NCI-H2029 treated with DMSO at 0.1 percent for 48 hours (cell line): ENCODE measurements around the gene NFIC.
A peak's percentile ranks its signal among the peaks of the same experiment; 100 is the strongest.
"Not testable (repeated sequence)": the region's sequence is repeated elsewhere in the genome, so short reads cannot be mapped to it uniquely, and the experiment has no call there.

Source experiments
- DNase-seq: peaks from one replicate; lab custom pipeline; 2025; lab: John Stamatoyannopoulos, UW

NFIC gene

DNA sequence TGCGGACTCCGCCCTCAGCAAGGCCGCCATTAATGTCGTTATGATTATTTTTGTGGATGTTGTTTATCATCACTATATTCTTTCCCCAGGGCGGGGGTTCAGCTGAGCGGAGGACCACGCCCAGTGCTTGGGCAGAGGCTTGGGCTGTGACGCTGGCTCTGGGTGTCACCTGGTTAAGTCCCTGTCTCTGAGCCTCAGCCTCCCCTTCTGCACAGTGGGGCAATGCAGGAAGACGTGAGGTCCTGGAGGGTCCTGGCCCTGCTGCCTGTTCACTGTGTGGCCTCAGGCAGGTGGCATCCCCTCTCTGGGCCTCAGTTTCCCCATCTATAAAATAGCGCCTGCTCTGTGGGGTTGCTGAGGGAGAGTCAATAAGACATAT, 32.5 kb downstream of the NFIC start:
- DNase-seq = no peak

DNA sequence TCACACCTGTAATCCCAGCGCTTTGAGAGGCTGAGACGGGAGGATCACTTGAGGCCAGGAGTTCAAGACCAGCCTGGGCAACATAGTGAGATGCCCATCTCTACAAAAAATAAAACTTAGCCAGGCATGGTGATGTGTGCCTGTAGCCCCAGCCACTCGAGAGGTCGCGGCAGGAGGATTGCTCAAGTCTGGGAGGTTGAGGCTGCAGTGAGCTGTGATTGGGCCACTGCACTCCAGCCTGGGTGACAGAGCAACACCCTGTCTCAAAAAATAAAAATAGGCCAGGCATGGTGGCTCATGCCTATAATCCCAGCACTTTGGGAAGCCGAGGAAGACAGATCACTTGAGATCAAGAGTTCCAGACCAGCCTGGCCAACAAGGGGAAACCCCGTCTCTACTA, 32.9 kb downstream of the NFIC start:
- DNase-seq = not testable (repeated sequence)

- no peak for DNase-seq
Measured at GRCh38 chr19:3401004-3401768, 34.8 kb downstream of the NFIC start.

DNA sequence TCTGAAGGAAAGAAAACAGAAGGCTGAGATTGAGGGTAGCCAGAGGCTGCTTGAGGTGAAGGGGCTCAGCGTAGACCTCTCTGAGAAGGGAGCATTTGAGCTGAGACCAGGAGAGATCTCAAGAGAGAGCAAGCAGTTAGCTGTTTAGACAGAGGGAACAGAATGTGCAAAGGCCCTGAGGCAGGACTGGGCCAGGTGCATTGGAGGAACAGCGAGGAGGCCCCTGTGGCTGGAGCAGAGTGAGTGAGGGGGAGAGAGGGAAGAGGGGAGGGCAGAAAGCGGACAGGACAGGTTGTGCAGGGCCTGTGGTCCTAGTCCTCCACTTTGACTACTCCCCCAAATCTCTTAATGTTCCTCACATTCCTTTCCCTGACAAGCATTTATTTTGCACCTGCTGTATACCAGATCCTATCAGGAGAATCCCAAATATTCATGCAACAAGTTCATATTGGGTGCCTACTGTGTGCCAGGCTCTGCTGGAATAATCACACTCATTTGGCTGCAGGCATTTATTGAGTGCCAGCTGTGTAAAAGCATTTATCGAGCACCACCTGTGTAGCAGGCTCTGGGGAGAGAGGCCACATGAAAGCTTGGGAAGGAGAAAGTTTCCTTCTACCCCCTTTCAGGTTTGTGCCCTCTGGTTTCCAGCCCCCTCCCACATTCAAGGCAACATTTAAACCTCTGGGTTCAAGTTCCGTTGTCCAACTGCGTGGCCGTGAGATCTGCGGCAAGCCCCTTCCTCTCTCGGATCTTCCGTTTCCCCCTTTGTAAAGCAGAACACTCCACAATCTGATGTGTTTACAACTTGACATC, 36.5 kb downstream of the NFIC start:
- no peak for DNase-seq

DNA sequence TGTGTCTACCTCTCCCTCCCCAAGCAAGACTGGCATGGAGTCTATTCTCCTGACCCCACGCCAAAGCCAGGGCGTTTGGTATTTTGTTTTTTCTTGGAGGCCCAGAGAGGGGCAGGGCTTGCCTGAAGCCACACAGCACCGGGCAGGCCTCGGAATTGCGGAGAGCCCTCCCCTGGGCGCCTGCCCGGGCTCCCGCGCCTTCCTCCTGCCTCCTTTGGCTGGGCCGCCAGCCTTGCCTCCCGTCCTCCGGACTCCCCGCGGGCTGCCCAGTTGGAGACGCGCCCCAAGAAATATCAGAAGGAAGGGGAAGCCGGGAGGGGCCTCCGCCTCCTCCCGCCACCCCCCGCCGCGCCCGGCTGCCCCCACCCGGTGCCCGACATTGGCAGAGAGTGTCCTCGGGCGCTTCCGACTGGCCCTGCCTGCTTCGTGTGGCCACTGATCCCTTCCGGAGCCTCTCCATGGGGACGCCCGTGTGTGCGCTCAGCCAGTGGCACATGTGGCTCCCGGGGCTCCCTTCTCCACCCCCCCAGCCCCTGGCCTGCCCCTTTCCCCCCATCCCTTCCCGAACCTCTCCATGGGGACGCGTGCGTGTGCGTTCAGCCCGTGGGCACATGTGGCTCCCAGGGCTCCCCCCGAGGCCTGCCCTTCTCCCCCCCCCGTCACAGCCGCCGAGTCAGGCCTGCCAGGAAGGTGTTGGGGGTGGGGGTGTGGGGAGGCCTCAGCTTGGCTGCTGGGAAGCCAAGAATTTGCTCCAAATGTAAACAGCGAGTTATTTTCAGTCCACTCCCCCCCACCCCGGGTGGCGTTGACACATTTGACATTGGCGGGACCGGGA, 37.3 kb downstream of the NFIC start:
- no peak for DNase-seq

DNA sequence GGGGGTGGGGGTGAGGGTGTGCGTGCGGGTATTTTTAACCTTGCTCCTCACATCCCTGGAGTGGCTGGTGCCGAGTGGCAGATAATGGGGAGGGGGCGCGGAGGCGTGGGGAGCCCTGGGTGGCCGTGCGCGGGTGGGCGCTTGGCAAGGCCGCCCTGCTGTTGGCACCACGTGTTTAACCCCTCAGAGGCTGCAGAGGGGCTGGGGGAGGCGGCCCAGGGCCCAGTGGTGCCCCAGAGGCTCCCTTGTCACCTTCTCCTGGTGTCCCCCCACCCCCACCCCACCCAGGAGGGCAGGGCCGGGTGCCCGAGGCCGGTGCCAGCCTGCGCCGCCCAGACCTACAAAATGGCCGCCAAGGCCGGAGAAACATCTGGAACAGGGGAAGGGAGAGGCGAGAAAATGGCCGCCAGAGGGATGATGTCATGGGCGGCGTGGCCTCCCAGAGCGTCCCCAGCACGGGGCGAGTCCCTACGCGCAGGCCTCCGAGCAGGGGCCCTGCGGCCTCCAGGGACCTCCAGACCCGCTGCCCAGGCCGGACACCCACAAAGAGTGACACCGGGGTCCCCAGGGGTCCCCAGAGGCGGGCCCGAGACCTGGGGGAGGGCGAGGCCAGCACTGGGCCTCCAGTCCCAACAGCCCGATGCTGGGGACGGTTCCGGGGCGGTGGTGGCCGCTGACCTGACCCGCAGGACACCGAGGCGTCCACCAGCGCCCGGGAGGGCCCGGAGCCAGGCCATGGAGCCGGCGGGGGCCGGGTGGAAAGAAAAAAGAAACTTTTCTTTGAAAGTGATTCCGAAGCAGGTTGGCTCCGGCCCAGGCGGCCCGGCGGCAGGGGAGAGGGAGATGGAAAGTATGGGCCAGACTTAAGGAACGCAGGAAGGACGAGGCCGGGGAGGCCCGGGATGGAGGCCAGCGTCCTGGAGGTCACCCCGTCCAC, 38.2 kb downstream of the NFIC start:
- no peak for DNase-seq

- DNase-seq = no peak
Measured at GRCh38 chr19:3405261-3405653, 38.9 kb downstream of the NFIC start.

- DNase-seq = no peak
Measured at GRCh38 chr19:3406571-3407111, 40.3 kb downstream of the NFIC start.

- DNase-seq = no peak
Measured at GRCh38 chr19:3407556-3408516, 41.5 kb downstream of the NFIC start.

GRCh38 chr19:3408996-3409345, 42.6 kb downstream of the NFIC start:
- DNase-seq = no peak

GRCh38 chr19:3409346-3410064, 43.1 kb downstream of the NFIC start:
- DNase-seq = peak; percentile 65

GRCh38 chr19:3411636-3412035, 45.3 kb downstream of the NFIC start:
- DNase-seq = no peak

DNA sequence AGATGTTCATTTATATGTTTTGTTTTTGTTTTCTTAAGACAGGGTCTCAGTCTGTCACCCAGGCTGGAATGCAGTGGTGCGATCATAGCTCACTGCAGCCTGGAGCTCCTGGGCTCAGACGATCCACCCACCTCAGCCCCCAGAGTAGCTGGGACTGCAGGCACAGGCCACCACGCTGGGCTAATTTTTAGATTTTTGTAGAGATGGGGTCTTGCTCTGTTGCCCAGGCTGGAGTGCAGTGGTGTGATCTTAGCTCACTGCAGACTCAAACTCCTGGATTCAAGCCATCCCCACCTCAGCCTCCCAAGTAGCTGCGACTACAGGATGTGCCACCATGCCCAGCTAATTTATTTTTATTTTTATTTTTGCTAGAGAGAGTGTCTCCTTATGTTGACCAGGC, 45.7 kb downstream of the NFIC start:
- no peak for DNase-seq

DNA sequence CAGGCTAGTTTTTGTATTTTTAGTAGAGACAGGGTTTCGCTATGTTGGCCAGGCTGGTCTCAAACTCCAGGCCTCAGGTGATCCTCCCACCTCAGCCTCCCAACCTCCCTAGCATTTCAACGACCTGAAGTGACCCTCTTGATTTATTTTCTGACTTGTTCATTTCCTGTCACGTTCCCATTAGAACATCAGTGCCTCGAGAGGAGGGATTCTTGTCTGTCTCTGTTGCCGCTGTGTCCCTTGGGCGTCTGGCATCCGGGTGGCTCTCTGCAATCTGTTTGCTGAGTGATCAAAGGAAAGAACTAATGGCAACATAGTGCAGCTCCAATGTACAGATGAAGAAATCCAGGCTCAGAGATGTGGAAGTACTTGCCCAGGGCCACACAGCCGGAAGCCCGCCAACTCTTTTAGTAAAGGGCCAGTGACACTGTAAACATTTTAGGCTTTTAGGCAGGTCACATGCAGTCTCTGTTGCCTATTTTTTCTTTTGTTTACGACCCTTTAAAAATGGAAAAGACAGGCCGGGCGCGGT, 47.5 kb downstream of the NFIC start:
- DNase-seq = peak; percentile 93

DNA sequence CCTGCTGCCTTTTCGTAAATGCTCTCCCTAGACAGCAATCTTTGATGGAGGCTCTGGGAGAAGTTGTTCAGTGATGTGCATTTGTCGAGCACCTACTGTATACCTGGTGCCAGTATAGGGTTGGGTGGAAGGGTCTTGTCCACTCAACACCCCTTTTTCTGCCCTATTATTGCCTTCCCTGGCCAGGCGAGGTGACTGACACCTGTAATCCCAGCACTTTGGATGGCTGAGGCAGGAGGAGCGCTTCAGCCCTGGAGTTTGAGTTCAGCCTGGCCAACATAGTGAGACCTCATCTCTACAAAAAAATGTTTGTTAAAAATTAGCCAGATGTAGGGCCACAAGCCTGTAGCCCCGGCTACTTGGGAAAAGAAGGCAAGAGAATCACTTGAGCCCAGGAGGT, 49.3 kb downstream of the NFIC start:
- DNase-seq = no peak

DNA sequence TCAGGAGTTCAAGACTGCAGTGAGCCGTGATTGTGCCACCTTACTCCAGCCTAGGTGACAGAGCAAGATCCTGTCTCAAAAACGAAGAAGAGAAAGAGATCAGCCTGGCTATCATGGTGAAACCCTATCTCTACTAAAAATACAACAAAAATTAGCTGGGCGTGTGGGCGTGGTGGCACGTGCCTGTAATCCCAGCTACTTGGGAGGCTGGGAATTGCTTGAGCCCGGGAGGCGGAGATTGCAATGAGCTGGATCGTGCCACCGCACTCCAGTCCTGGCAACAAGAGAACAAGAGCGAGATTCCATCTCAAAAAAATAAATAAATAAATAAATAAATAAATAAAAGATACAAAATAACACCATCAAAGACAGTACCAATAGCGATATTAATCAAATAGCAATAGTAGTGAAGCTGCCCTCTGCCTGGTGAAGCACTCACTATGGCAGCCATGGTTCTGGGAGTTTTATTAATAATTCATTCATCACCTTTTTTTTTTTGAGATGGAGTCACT, 53.9 kb downstream of the NFIC start:
- no peak for DNase-seq

DNA sequence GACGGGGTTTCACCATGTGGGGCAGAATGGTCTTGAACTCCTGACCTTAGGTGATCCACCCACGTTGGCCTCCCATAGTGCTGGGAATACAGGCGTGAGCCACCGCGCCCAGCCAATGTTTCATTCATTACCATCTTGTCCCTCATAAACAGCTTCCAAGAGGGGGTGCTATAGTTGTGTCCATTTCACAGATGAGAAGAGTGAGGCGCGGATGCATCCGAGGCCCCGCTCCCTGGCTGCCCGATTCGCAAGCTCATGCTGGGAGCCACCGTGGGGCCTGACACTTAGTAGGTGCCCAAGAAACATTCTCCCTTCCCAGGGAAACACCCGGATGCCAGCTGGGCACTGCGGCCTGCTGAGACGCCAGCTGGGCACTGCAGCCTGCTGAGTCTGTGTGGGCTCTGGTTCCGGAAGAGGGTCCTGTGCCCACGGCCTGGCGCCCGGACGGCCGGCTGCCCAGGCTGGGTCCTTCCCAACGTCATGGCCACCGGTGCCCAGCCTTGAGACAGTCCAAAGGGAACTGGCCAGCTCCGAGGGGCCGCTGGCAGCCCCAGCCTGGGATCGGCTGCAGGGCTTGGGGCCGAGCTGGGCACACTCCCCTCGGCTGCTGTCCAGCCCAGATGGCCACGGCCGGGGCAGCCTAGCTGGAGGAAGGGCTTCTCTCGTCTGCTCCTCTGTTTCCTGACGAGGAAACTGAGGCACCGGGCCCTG, 54.7 kb downstream of the NFIC start:
- DNase-seq = no peak

GRCh38 chr19:3421656-3422055, 55.3 kb downstream of the NFIC start:
- not testable (repeated sequence) for DNase-seq
